ENCODE results near the gene OSBPL10.

OSBPL10 gene

GRCh38 chr3:31988271-31988670, 7.2 kb upstream of the OSBPL10 start:
- Histone ChIP-seq H4K20me1 (ENCODE audit: insufficient read depth, low read length) (no peaks in the 10 kb centered on the region), H3K4me1 (ENCODE audit: insufficient read depth, low read length, severe bottlenecking) (peaks cover 6% of the 10 kb centered on the region), H3K4me2 (ENCODE audit: low read length) (no peak overlapping the region), H3K27ac (ENCODE audit: low read depth, low read length, poor library complexity, severe bottlenecking) (no peak overlapping the region), H3K79me2 (ENCODE audit: insufficient read depth, low read length) (no peaks in the 10 kb centered on the region), H3F3A (ENCODE audit: insufficient read depth, low read length) (no peaks in the 10 kb centered on the region), H2AFZ (ENCODE audit: low read length) (no peak overlapping the region), H3K9me3 (ENCODE audit: low read length) (peaks cover 33% of the 10 kb centered on the region), H3K27me3 (ENCODE audit: insufficient read depth, low read length) (no peaks in the 10 kb centered on the region), H3K4me3 (ENCODE audit: low read depth, low read length, poor library complexity, severe bottlenecking) (no peak overlapping the region), H3K9me2 (ENCODE audit: low read depth, low read length) (no peaks in the 10 kb centered on the region), H3K36me3 (ENCODE audit: insufficient read depth, low read length) (peaks cover 86% of the 10 kb centered on the region), H3K9ac (ENCODE audit: low read length) (no peak overlapping the region)
- TF ChIP-seq CTCF (IDR thresholded peaks at IDR 0.05; ENCODE audit: low read length) = no peak

- Histone ChIP-seq H3K4me2 (ENCODE audit: low read length) (no peak overlapping the region), H3K79me2 (ENCODE audit: insufficient read depth, low read length) (no peaks in the 10 kb centered on the region; the same call in 1 of the 2 replicates), H3K36me3 (ENCODE audit: insufficient read depth, low read length) (peaks cover 74% of the 10 kb centered on the region)
Measured at GRCh38 chr3:31985831-31986230, 4.8 kb upstream of the OSBPL10 start.

GRCh38 chr3:31984321-31984720, 3.3 kb upstream of the OSBPL10 start:
- Histone ChIP-seq H3K36me3 (ENCODE audit: insufficient read depth, low read length) (peaks cover 65% of the 10 kb centered on the region), H3K4me3 (ENCODE audit: low read depth, low read length, poor library complexity, severe bottlenecking) (no peak overlapping the region), H3K9me2 (ENCODE audit: low read depth, low read length) (no peaks in the 10 kb centered on the region), H3K27ac (ENCODE audit: low read depth, low read length, poor library complexity, severe bottlenecking) (no peak overlapping the region), H4K20me1 (ENCODE audit: insufficient read depth, low read length) (no peaks in the 10 kb centered on the region), H3F3A (ENCODE audit: insufficient read depth, low read length) (no peaks in the 10 kb centered on the region), H3K4me2 (ENCODE audit: low read length) (no peak overlapping the region), H2AFZ (ENCODE audit: low read length) (no peak overlapping the region), H3K9me3 (ENCODE audit: low read length) (peaks cover 23% of the 10 kb centered on the region), H3K9ac (ENCODE audit: low read length) (no peak overlapping the region), H3K27me3 (ENCODE audit: insufficient read depth, low read length) (no peaks in the 10 kb centered on the region), H3K4me1 (ENCODE audit: insufficient read depth, low read length, severe bottlenecking) (peaks cover 26% of the 10 kb centered on the region), H3K79me2 (ENCODE audit: insufficient read depth, low read length) (peaks cover 3% of the 10 kb centered on the region; the same call in 1 of the 2 replicates)
- TF ChIP-seq EZH2 (IDR thresholded peaks at IDR 0.05; ENCODE audit: borderline replicate concordance, low read length) (no peak), CTCF (IDR thresholded peaks at IDR 0.05; ENCODE audit: low read length) (no peak)

More at GRCh38 chr3:31985831-31986230, 4.8 kb upstream of the OSBPL10 start:
- H3K9ac ChIP-seq (ENCODE audit: low read length) = no peak overlapping the region
- H3K9me3 ChIP-seq (ENCODE audit: low read length) = peaks cover 30% of the 10 kb centered on the region
- H4K20me1 ChIP-seq (ENCODE audit: insufficient read depth, low read length) = no peaks in the 10 kb centered on the region
- no peak overlapping the region for H3K27ac ChIP-seq (ENCODE audit: low read depth, low read length, poor library complexity, severe bottlenecking)
- H3F3A ChIP-seq (ENCODE audit: insufficient read depth, low read length) = no peaks in the 10 kb centered on the region
- no peaks in the 10 kb centered on the region for H3K27me3 ChIP-seq (ENCODE audit: insufficient read depth, low read length)
- no peaks in the 10 kb centered on the region for H3K9me2 ChIP-seq (ENCODE audit: low read depth, low read length)
- TF ChIP-seq CTCF (IDR thresholded peaks at IDR 0.05; ENCODE audit: low read length) = no peak
- TF ChIP-seq EZH2 (IDR thresholded peaks at IDR 0.05; ENCODE audit: borderline replicate concordance, low read length) = no peak
- H2AFZ ChIP-seq (ENCODE audit: low read length) = no peak overlapping the region
- peaks cover 22% of the 10 kb centered on the region for H3K4me1 ChIP-seq (ENCODE audit: insufficient read depth, low read length, severe bottlenecking)
- H3K4me3 ChIP-seq (ENCODE audit: low read depth, low read length, poor library complexity, severe bottlenecking) = no peak overlapping the region

Data from OCI-LY1 (cell line).